OCI-LY7 (cell line): ENCODE data around the gene TMEM176A.

Source experiments
- CTCF ChIP-seq: fragments of 200-600 bp; sonication (generic); conservative IDR thresholded peaks from 2 replicates; pipeline ENCODE4 v1.5.1; 2014; ENCODE audit warnings: mild to moderate bottlenecking, antibody characterized with exemption, low read length, moderate library complexity, mixed read lengths
- EZH2phosphoT487 ChIP-seq: fragments of 200-600 bp; sonication (generic); IDR thresholded peaks from 2 replicates; pipeline ENCODE4 v1.6.1; 2018; ENCODE audit warnings: low read depth, borderline replicate concordance, mild to moderate bottlenecking, mixed run types, antibody characterized with exemption, low read length, moderate library complexity, mixed read lengths

- peak; percentile 74 for TF ChIP-seq CTCF
- TF ChIP-seq EZH2phosphoT487 = no peak
Measured at GRCh38 chr7:150753826-150754603, 46.6 kb upstream of the TMEM176A start.
